Keratinocyte (primary cell): ENCODE measurements around the gene TIAM2. TPM values are rescaled to one million over a fixed set of nuclear protein-coding genes. Genes with fewer than 3 reads are reported as not detected.

Source experiments
- DNase-seq: peaks from one replicate; pipeline ENCODE4 v3.0.0-alpha.2; 2011; ENCODE audit warnings: low read depth, missing footprints, low spot score
- FAIRE-seq: peaks from 2 replicates; lab custom pipeline; 2011; peaks lifted over from hg19 to GRCh38; lab: Jason Lieb, UNC
- H2AFZ ChIP-seq: 2 replicates; pipeline ENCODE4 v1.6.0; 2012; ENCODE audit warnings: low read length, control low read depth, inconsistent platforms; ENCODE audit not compliant: control insufficient read depth
- H3K27ac ChIP-seq: 2 replicates; pipeline ENCODE4 v1.5.1; 2011; ENCODE audit warnings: low read length; ENCODE audit not compliant: control insufficient read depth, insufficient read depth
- H3K27me3 ChIP-seq: 3 replicates; pipeline ENCODE4 v1.6.0; 2011; ENCODE audit warnings: low read length; ENCODE audit not compliant: control insufficient read depth, insufficient read depth; ENCODE audit errors: extremely low read depth
- H3K36me3 ChIP-seq, 2 experiments: 2 replicates in 1 of 2; 3 replicates in 1 of 2; pipeline ENCODE4 v1.5.1; 2011; ENCODE audit warnings: low read length in 2 of 2, mild to moderate bottlenecking in 1 of 2; ENCODE audit not compliant: control insufficient read depth in 2 of 2, insufficient read depth in 2 of 2; ENCODE audit errors: extremely low read depth in 1 of 2
- H3K4me1 ChIP-seq: 3 replicates; pipeline ENCODE4 v1.5.1; 2011; ENCODE audit warnings: low read length; ENCODE audit not compliant: control insufficient read depth, insufficient read depth; ENCODE audit errors: extremely low read depth
- H3K4me2 ChIP-seq: 3 replicates; pipeline ENCODE4 v1.6.0; 2011; ENCODE audit warnings: low read depth, low read length; ENCODE audit not compliant: control insufficient read depth, insufficient read depth; ENCODE audit errors: extremely low read depth
- H3K4me3 ChIP-seq, 3 experiments: fragments of 200-600 bp in 1 of 3; sonication (generic) in 1 of 3; 2 replicates in 2 of 3; 3 replicates in 1 of 3; pipeline ENCODE4 v1.5.1; 2011 to 2016; ENCODE audit warnings: low read length in 3 of 3, mild to moderate bottlenecking in 3 of 3, control low read depth in 2 of 3, inconsistent platforms in 1 of 3, low read depth in 1 of 3, mixed read lengths in 1 of 3, mixed run types in 1 of 3, moderate library complexity in 1 of 3; ENCODE audit not compliant: control insufficient read depth in 2 of 3, insufficient read depth in 2 of 3; ENCODE audit errors: extremely low read depth in 1 of 3
- H3K79me2 ChIP-seq: 2 replicates; pipeline ENCODE4 v1.6.0; 2012; ENCODE audit warnings: low read length; ENCODE audit not compliant: control insufficient read depth, insufficient read depth
- H3K9ac ChIP-seq: 3 replicates; pipeline ENCODE4 v1.6.0; 2011; ENCODE audit warnings: low read length; ENCODE audit not compliant: control insufficient read depth, insufficient read depth; ENCODE audit errors: extremely low read depth
- H3K9me1 ChIP-seq: 3 replicates; pipeline ENCODE4 v1.6.0; 2011; ENCODE audit warnings: low read length; ENCODE audit not compliant: control insufficient read depth, insufficient read depth; ENCODE audit errors: extremely low read depth
- H3K9me3 ChIP-seq: 2 replicates; pipeline ENCODE4 v1.5.1; 2012; ENCODE audit warnings: low read depth, low read length; ENCODE audit not compliant: control insufficient read depth
- H4K20me1 ChIP-seq: 3 replicates; pipeline ENCODE4 v1.6.0; 2011; ENCODE audit warnings: low read length; ENCODE audit not compliant: control insufficient read depth, insufficient read depth; ENCODE audit errors: extremely low read depth
- CTCF ChIP-seq, 3 experiments: IDR thresholded peaks in 1 of 3; conservative IDR thresholded peaks in 1 of 3; optimal IDR thresholded peaks in 1 of 3; 2 replicates in 2 of 3; 3 replicates in 1 of 3; pipeline versions ENCODE3 to v1.5.1; 2011; ENCODE audit warnings: low read length in 3 of 3, mild to moderate bottlenecking in 3 of 3, moderate library complexity in 2 of 3, control low read depth in 1 of 3, inconsistent platforms in 1 of 3; ENCODE audit not compliant: insufficient read depth in 2 of 3; ENCODE audit errors: extremely low read depth in 1 of 3
- EZH2 ChIP-seq: IDR thresholded peaks from one replicate; pipeline ENCODE4 v1.6.1; 2012; ENCODE audit warnings: inconsistent platforms, mild to moderate bottlenecking, low read length, moderate library complexity
- dilution Hi-C: fragments of 300-500 bp; cut with MboI; formaldehyde crosslinking; loops from one replicate; pipeline ENCODE4 v1.7.0; 2020; ENCODE audit warnings: low sequenced_read_pairs; ENCODE audit not compliant: extremely low pct_ligation_motif_present
- polyA plus RNA-seq, 5 experiments: library from polyadenylated mRNA; depleted of rRNA in 3 of 5; stranded (reverse) in 3 of 5; stranded (forward) in 1 of 5; unstranded in 1 of 5; fragments of >200 nt; gene quantifications; 1 replicate in 1 of 5; 2 replicates in 3 of 5; 3 replicates in 1 of 5; pipeline versions ENCODE4 v1.2.1 to v1.2.3, GENCODE V29; 2011 to 2012; ENCODE audit warnings: missing spikeins in 2 of 5, low read depth in 1 of 5, low replicate concordance in 1 of 5

Gene TIAM2
- polyA plus RNA-seq, 1 donor (not counting 4 experiments of a cell fraction or from before 2014, with no cell fraction given): 4.0 TPM

DNA sequence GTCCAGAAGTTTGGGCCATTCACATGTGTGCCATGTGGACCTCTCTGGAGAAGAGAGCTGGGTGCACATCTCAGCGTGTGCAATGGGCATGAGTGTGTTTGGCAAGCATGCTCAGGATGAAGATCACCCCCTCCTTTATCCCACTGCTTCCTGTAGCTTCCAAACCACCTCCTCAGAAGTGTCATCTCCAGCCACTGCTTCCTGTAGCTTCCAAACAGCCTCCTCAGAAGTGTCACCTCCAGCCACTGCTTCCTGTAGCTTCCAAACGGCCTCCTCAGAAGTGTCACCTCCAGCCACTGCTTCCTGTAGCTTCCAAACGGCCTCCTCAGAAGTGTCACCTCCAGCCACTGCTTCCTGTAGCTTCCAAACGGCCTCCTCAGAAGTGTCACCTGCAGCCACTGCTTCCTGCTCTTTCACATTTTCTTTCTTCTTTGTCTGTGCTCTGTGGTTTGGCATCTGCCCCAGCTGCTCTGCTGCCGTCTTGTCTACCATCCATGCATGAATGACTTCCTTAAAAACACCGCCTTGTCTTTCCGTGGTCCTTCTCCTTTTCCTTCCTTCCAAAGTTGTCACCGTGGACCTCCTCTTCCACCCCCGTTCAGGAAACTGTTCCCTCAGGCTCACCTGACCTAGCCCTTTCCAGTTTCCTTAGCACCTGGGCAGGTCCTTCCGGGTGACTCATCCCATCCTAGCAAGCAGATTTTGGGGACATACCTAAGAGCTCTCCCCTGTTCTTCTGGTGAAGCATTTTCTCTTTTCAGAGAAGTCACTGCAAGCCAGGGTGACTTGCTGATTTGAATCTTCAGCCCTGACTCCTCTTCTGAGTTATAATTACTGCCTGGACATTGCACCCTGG lies 43.5 kb upstream of the TIAM2 start:
- peaks cover 5% of the 10 kb centered on the region for H3K4me1 ChIP-seq
- H3K36me3 ChIP-seq: no peaks in the 10 kb centered on the region
- no peak for TF ChIP-seq CTCF (optimal IDR thresholded peaks at IDR 0.05 in 1 of 3, IDR thresholded peaks at IDR 0.05 in 1 of 3, conservative IDR thresholded peaks at IDR 0.05 in 1 of 3; ENCODE audit: extremely low read depth in 1 of 3, insufficient read depth in 2 of 3, low read length in 3 of 3)
- TF ChIP-seq EZH2: no peak
- FAIRE-seq (no peak), DNase-seq (no peak)
- H3K9me1 ChIP-seq: no peaks in the 10 kb centered on the region
- H3K9me3 ChIP-seq: no peaks in the 10 kb centered on the region
- dilution Hi-C loops: no loop called here
- no peak overlapping the region for H3K4me3 ChIP-seq
- H2AFZ ChIP-seq: no peak overlapping the region
- no peaks in the 10 kb centered on the region for H3K79me2 ChIP-seq
- no peak overlapping the region for H3K4me2 ChIP-seq
- no peaks in the 10 kb centered on the region for H3K27me3 ChIP-seq
- H4K20me1 ChIP-seq: no peaks in the 10 kb centered on the region
- H3K27ac ChIP-seq: no peak overlapping the region
- H3K9ac ChIP-seq: no peak overlapping the region

DNA sequence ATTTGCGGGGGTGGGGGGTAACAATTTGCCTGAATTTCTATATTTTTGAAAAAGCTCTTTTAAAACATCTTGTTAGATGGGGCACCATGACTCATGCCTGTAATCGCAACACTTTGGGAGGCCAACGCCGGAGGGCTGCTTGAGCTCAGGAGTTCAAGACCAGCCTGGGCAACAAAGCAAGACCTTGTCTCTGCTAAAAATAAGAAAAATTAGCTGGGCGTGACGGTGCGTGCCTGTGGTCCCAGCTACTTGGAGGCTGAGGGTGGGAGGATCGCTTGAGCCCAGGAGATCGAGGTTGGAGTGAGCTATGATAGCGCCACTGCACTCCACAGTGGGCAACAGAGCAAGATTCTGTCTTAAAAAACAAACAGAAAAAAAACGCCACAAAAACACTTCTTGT lies 41.5 kb upstream of the TIAM2 start:
- no peaks in the 10 kb centered on the region for H3K27me3 ChIP-seq
- no peak for FAIRE-seq
- no peaks in the 10 kb centered on the region for H4K20me1 ChIP-seq

More for the DNA sequence above, 41.5 kb upstream of the TIAM2 start:
- Histone ChIP-seq H3K9me1 (no peaks in the 10 kb centered on the region), H3K9ac (no peak overlapping the region), H3K4me1 (peaks cover 5% of the 10 kb centered on the region), H3K79me2 (no peaks in the 10 kb centered on the region), H3K9me3 (no peaks in the 10 kb centered on the region), H3K36me3 (no peaks in the 10 kb centered on the region), H3K4me3 (no peak overlapping the region), H2AFZ (no peak overlapping the region), H3K4me2 (no peak overlapping the region), H3K27ac (no peak overlapping the region)
- dilution Hi-C loops: no loop called here
- DNase-seq: no peak
- TF ChIP-seq EZH2 (no peak), CTCF (optimal IDR thresholded peaks at IDR 0.05 in 1 of 3, IDR thresholded peaks at IDR 0.05 in 1 of 3, conservative IDR thresholded peaks at IDR 0.05 in 1 of 3; ENCODE audit: extremely low read depth in 1 of 3, insufficient read depth in 2 of 3, low read length in 3 of 3) (no peak)
